HepG2 (cell line): ENCODE results near the gene ZNF341. TPM values are rescaled to one million over a fixed set of nuclear protein-coding genes. Genes with fewer than 3 reads are reported as not detected.

Experiments
- ATAC-seq: fragments of 200-7000 bp; cut with Tn5 transposase; 3 replicates; pipeline ENCODE4 v1.9.1; 2020; ENCODE audit warnings: mild to moderate bottlenecking, moderate library complexity
- BruUV-seq: library from RNA; stranded (reverse); fragments of 400-500 nt; replicated peaks from 2 replicates; lab custom pipeline; 2021; lab: Mats Ljungman, UMichigan
- CTCF ChIA-PET: fragments of 300-600 bp; formaldehyde crosslinking; extraction: SDS; loops from one replicate; lab custom pipeline; 2021; ENCODE audit warnings: low total read pairs, inconsistent platforms, low intra/inter-chr PET ratio; lab: Yijun Ruan, JAX
- POLR2A ChIA-PET: fragments of 350-600 bp; sonication (Branson Sonifier 250); formaldehyde crosslinking; loops from one replicate; lab custom pipeline; 2020; ENCODE audit warnings: antibody characterized with exemption, inconsistent platforms; lab: Yijun Ruan, JAX
- DNase-seq: peaks from one replicate; pipeline ENCODE4 v3.0.0-alpha.2; 2015; ENCODE audit warnings: low spot score
- FAIRE-seq: peaks from 3 replicates; lab custom pipeline; 2011; peaks lifted over from hg19 to GRCh38; lab: Jason Lieb, UNC
- H2AFZ ChIP-seq: one replicate; pipeline ENCODE4 v1.6.1; 2011; ENCODE audit warnings: low read length, inconsistent platforms
- H3K27ac ChIP-seq: fragments of 300-600 bp; 3 replicates; pipeline ENCODE4 v1.8.0; 2011; ENCODE audit warnings: mixed run types, mild to moderate bottlenecking, mixed read lengths, low read length, inconsistent platforms; ENCODE audit not compliant: insufficient read depth; ENCODE audit errors: extremely low read length
- H3K27me3 ChIP-seq, 2 experiments: fragments of 200-600 bp in 1 of 2; 2 replicates in 1 of 2; 3 replicates in 1 of 2; pipeline versions ENCODE4 v1.6.0 to v1.8.0; 2011; ENCODE audit warnings: low read length in 2 of 2, mild to moderate bottlenecking in 2 of 2, moderate library complexity in 2 of 2, inconsistent platforms in 1 of 2; ENCODE audit not compliant: insufficient read depth in 2 of 2, control insufficient read depth in 1 of 2
- H3K36me3 ChIP-seq, 2 experiments: fragments of 200-600 bp in 1 of 2; replicated peaks in 1 of 2; 2 replicates in 1 of 2; 3 replicates in 1 of 2; pipeline versions ENCODE4 v1.5.1 to v1.8.0; 2011; ENCODE audit warnings: low read length in 2 of 2, inconsistent platforms in 1 of 2; ENCODE audit not compliant: insufficient read depth in 2 of 2, control insufficient read depth in 1 of 2
- H3K4me1 ChIP-seq: 2 replicates; pipeline ENCODE4 v1.5.1; 2012; ENCODE audit warnings: low read length, inconsistent platforms; ENCODE audit not compliant: insufficient read depth
- H3K4me2 ChIP-seq: 2 replicates; pipeline ENCODE4 v1.6.0; 2011; ENCODE audit warnings: low read depth, low read length, inconsistent platforms
- H3K4me3 ChIP-seq, 3 experiments: fragments of 200-600 bp in 1 of 3; sonication (generic), shearing (Covaris generic) in 1 of 3; replicated peaks in 1 of 3; 2 replicates each; pipeline ENCODE4 v1.5.1; 2011 to 2016; ENCODE audit warnings: low read length in 3 of 3, inconsistent platforms in 2 of 3, low read depth in 2 of 3, mild to moderate bottlenecking in 2 of 3, control low read depth in 1 of 3, mixed read lengths in 1 of 3; ENCODE audit not compliant: insufficient read depth in 1 of 3
- H3K79me2 ChIP-seq: one replicate; pipeline ENCODE4 v1.6.1; 2011; ENCODE audit warnings: low read length, inconsistent platforms; ENCODE audit not compliant: insufficient read depth
- H3K9ac ChIP-seq: 2 replicates; pipeline ENCODE4 v1.6.0; 2011; ENCODE audit warnings: mild to moderate bottlenecking, low read depth, low read length, inconsistent platforms; ENCODE audit not compliant: insufficient read depth
- H3K9me3 ChIP-seq: 2 replicates; pipeline ENCODE4 v1.5.1; 2012; ENCODE audit warnings: mild to moderate bottlenecking, low read length
- H4K20me1 ChIP-seq: 2 replicates; pipeline ENCODE4 v1.6.0; 2011; ENCODE audit warnings: inconsistent platforms, mild to moderate bottlenecking, low read length, moderate library complexity; ENCODE audit not compliant: insufficient read depth
- AGO2 ChIP-seq: fragments of 200-400 bp; formaldehyde crosslinking; optimal IDR thresholded peaks from 2 replicates; pipeline ENCODE3; 2017; ENCODE audit warnings: mild to moderate bottlenecking, low read depth, low read length, moderate library complexity
- DRAP1 ChIP-seq: IDR thresholded peaks from 2 replicates; pipeline ENCODE4 v1.6.1; 2016; ENCODE audit warnings: missing genetic modification reagents, missing compliant biosample characterization
- HNF4A ChIP-seq: sonication (generic); formaldehyde crosslinking; IDR thresholded peaks from 2 replicates; pipeline ENCODE4 v1.4.0; 2020; ENCODE audit warnings: missing genetic modification reagents
- LCORL ChIP-seq, 2 experiments: fragments of 450-650 bp in 1 of 2; sonication (generic) in 1 of 2; formaldehyde crosslinking in 1 of 2; IDR thresholded peaks; 2 replicates each; pipeline versions ENCODE4 v1.5.0 to v1.6.1; 2017 to 2020; ENCODE audit warnings: antibody characterized with exemption in 1 of 2, missing genetic modification reagents in 1 of 2
- MZF1 ChIP-seq: sonication (generic); formaldehyde crosslinking; IDR thresholded peaks from 2 replicates; pipeline ENCODE4 v1.8.1; 2023; ENCODE audit warnings: mild to moderate bottlenecking, missing genetic modification reagents, borderline replicate concordance
- PRMT3 ChIP-seq: sonication (generic); formaldehyde crosslinking; IDR thresholded peaks from 2 replicates; pipeline ENCODE4 v1.8.1; 2022; ENCODE audit warnings: low read depth, mild to moderate bottlenecking, moderate library complexity, missing genetic modification reagents, borderline replicate concordance
- TCF12 ChIP-seq, 2 experiments: fragments of 450-650 bp in 1 of 2; sonication (generic) in 1 of 2; formaldehyde crosslinking in 1 of 2; IDR thresholded peaks; 2 replicates each; pipeline versions ENCODE4 v1.6.1 to v1.8.0; 2017 to 2022; ENCODE audit warnings: antibody characterized with exemption in 1 of 2, mild to moderate bottlenecking in 1 of 2, missing genetic modification reagents in 1 of 2, moderate library complexity in 1 of 2
- ZFP82 ChIP-seq: sonication (generic); formaldehyde crosslinking; IDR thresholded peaks from 2 replicates; pipeline ENCODE4 v1.5.1; 2020; ENCODE audit warnings: mild to moderate bottlenecking, missing genetic modification reagents, borderline replicate concordance
- ZNF20 ChIP-seq: sonication (generic); formaldehyde crosslinking; IDR thresholded peaks from 2 replicates; pipeline ENCODE4 v1.4.0; 2020; ENCODE audit warnings: mild to moderate bottlenecking, moderate library complexity, missing genetic modification reagents
- ZNF253 ChIP-seq: sonication (generic); formaldehyde crosslinking; IDR thresholded peaks from 2 replicates; pipeline ENCODE4 v1.8.0; 2022; ENCODE audit warnings: mild to moderate bottlenecking, missing genetic modification reagents, borderline replicate concordance
- ZNF280D ChIP-seq: sonication (generic); formaldehyde crosslinking; IDR thresholded peaks from 2 replicates; pipeline ENCODE4 v1.5.1; 2020; ENCODE audit warnings: mild to moderate bottlenecking, missing genetic modification reagents
- ZNF326 ChIP-seq: sonication (generic); formaldehyde crosslinking; IDR thresholded peaks from 2 replicates; pipeline ENCODE4 v1.4.0; 2020; ENCODE audit warnings: missing genetic modification reagents, borderline replicate concordance
- ZNF737 ChIP-seq: sonication (generic); formaldehyde crosslinking; IDR thresholded peaks from 2 replicates; pipeline ENCODE4 v1.5.0; 2020; ENCODE audit warnings: missing genetic modification reagents, mild to moderate bottlenecking, borderline replicate concordance
- WGBS: methylation state at CpG from one replicate; pipeline ENCODE4 v1.1.6; 2017; ENCODE audit warnings: low lambda C conversion rate; 5-methylcytosine and 5-hydroxymethylcytosine counted together
- in situ Hi-C: cut with HindIII; loops from 2 replicates; pipeline ENCODE4 v1.10.0; 2017; ENCODE audit warnings: low pct_unique_long_range_greater_than_20kb; ENCODE audit not compliant: extremely low pct_ligation_motif_present
- intact Hi-C: fragments of 100-400 bp; cut with micrococcal nuclease; formaldehyde crosslinking; loops from one replicate; pipeline ENCODE4 v1.10.0; 2022; ENCODE audit not compliant: unreplicated experiment
- polyA plus RNA-seq, 8 experiments: library from polyadenylated mRNA; depleted of rRNA in 3 of 8; stranded (reverse) in 7 of 8; unstranded in 1 of 8; fragments of >200 nt; fragmentation: Illumina TruSeq in 4 of 8; extraction: Trizol in 4 of 8; gene quantifications; 2 replicates each; pipeline versions ENCODE4 v1.2.1 to v1.2.3, GENCODE V29; 2011 to 2016; ENCODE audit warnings: low read depth in 4 of 8, missing spikeins in 1 of 8, mixed read lengths in 1 of 8; ENCODE audit not compliant: insufficient read depth in 1 of 8
- total RNA-seq, 5 experiments: library from RNA; depleted of rRNA; stranded (reverse); fragments of >200 nt; fragmentation: Illumina TruSeq; extraction: Trizol; gene quantifications; 2 replicates each; pipeline ENCODE4 v1.2.3, GENCODE V29; 2016; ENCODE audit warnings: low read depth in 1 of 5

Gene ZNF341
- total and polyA plus RNA-seq, 2 of the 13 experiments (the other 11 are each of a cell fraction or from before 2014, with no cell fraction given): 1.1 to 2.2 TPM

GRCh38 chr20:33817411-33817810 lies 85.6 kb downstream of the ZNF341 start (continued):
- no peak for TF ChIP-seq ZNF326 (CRISPR knock-in tag)

GRCh38 chr20:33819456-33819855 lies 87.7 kb downstream of the ZNF341 start:
- Histone ChIP-seq H4K20me1 (peaks cover 18% of the 10 kb centered on the region), H3K79me2 (peaks cover 77% of the 10 kb centered on the region)

GRCh38 chr20:33820362-33820761 lies 88.6 kb downstream of the ZNF341 start:
- Histone ChIP-seq H3K9ac (no peak overlapping the region), H3K4me2 (no peak overlapping the region), H4K20me1 (peaks cover 18% of the 10 kb centered on the region), H2AFZ (no peak overlapping the region), H3K79me2 (peaks cover 71% of the 10 kb centered on the region), H3K27ac (no peak overlapping the region), H3K9me3 (no peaks in the 10 kb centered on the region), H3K4me3 (no peak overlapping the region), H3K27me3 (no peaks in the 10 kb centered on the region), H3K4me1 (peaks cover 23% of the 10 kb centered on the region), H3K36me3 (peaks cover 12 to 16% of the 10 kb centered on the region in 2 experiments; a peak in 3 of 5 replicates)
- in situ Hi-C loops (no loop called here), intact Hi-C loops (loop anchor here (10.0 kb wide), 1 partner anchor 84 kb away; no protein-coding TSS in a partner anchor)
- FAIRE-seq: no peak
- POLR2A ChIA-PET: no interaction called here
- ATAC-seq: no peak
- CTCF ChIA-PET: no interaction called here
- BruUV-seq: no TSS peak
- DNase-seq: no peak
- 99% methylated on average over 1 of the region's 1 CpG for WGBS
- no peak for TF ChIP-seq MZF1 (CRISPR knock-in tag)
- no peak for TF ChIP-seq LCORL (IDR thresholded peaks at IDR 0.05)
- no peak for TF ChIP-seq LCORL (CRISPR knock-in tag; IDR thresholded peaks at IDR 0.05)
- no peak for TF ChIP-seq ZNF280D (CRISPR knock-in tag)
- no peak for TF ChIP-seq TCF12 (IDR thresholded peaks at IDR 0.05)
- no peak for TF ChIP-seq TCF12 (CRISPR knock-in tag; IDR thresholded peaks at IDR 0.05)
- TF ChIP-seq ZNF737: no peak
- TF ChIP-seq ZNF253 (CRISPR knock-in tag): no peak
- TF ChIP-seq AGO2: no peak
- no peak for TF ChIP-seq HNF4A (CRISPR knock-in tag)
- no peak for TF ChIP-seq DRAP1 (CRISPR knock-in tag)

More at GRCh38 chr20:33819456-33819855, 87.7 kb downstream of the ZNF341 start:
- intact Hi-C loops: no loop called here
- Histone ChIP-seq H3K4me3 (no peak overlapping the region), H3K9ac (no peak overlapping the region), H3K4me2 (no peak overlapping the region), H3K27me3 (no peaks in the 10 kb centered on the region), H2AFZ (no peak overlapping the region), H3K9me3 (no peaks in the 10 kb centered on the region), H3K36me3 (peaks cover 13 to 23% of the 10 kb centered on the region in 2 experiments; a peak in 3 of 5 replicates), H3K27ac (no peak overlapping the region), H3K4me1 (peaks cover 23% of the 10 kb centered on the region)
- POLR2A ChIA-PET: interaction anchor here (1.0 kb wide), 1 partner anchor 9 kb away, joined by 3 read pairs; no protein-coding TSS in a partner anchor
- 96% methylated on average over 1 of the region's 1 CpG for WGBS
- BruUV-seq: no TSS peak
- in situ Hi-C loops: no loop called here
- DNase-seq (no peak), FAIRE-seq (no peak), ATAC-seq (no peak)
- no peak for TF ChIP-seq ZNF20 (CRISPR knock-in tag)
- TF ChIP-seq ZFP82 (CRISPR knock-in tag): no peak
- TF ChIP-seq PRMT3 (CRISPR knock-in tag): 0 out of 2 replicates have a peak, but pooled peaks have one; percentile 35
- CTCF ChIA-PET: no interaction called here
